Measurements from ENCODE around the gene CA10. TPM values are rescaled to one million over a fixed set of nuclear protein-coding genes. Genes with fewer than 3 reads are reported as not detected.

Gene CA10
- total RNA-seq, 4 donors from 2014 or later = not detected

DNA sequence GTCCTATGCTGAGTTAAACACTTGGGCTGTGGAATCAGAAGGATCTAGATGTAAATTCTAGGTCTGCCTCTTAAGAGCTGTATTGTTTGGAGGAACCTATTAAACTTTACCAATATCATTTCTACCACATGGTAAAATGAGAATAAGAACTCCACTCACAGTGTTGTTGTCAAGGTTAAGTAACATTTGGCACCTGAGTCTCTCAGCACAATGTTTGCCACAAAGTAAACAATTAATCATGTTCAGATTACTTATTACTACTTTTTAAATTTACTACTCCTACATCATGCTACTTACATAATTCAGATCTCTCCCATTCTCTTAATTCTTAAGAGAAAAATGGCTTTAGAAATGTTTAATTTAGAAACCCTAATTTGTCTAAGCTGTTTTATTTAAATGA lies 305.9 kb downstream of the CA10 start:
- Histone ChIP-seq H3K4me1 (no peaks in the 10 kb centered on the region), H3K36me3 (no peaks in the 10 kb centered on the region), H3K27ac (no peak overlapping the region), H3K9me3 (no peaks in the 10 kb centered on the region), H3K4me3 (no peak overlapping the region), H3K27me3 (peaks cover 27% of the 10 kb centered on the region)
- TF ChIP-seq EP300 (IDR thresholded peaks at IDR 0.05) (no peak), POLR2AphosphoS5 (IDR thresholded peaks at IDR 0.05) (no peak), POLR2A (IDR thresholded peaks at IDR 0.05) (no peak)
- TF ChIP-seq, protein P1, sequence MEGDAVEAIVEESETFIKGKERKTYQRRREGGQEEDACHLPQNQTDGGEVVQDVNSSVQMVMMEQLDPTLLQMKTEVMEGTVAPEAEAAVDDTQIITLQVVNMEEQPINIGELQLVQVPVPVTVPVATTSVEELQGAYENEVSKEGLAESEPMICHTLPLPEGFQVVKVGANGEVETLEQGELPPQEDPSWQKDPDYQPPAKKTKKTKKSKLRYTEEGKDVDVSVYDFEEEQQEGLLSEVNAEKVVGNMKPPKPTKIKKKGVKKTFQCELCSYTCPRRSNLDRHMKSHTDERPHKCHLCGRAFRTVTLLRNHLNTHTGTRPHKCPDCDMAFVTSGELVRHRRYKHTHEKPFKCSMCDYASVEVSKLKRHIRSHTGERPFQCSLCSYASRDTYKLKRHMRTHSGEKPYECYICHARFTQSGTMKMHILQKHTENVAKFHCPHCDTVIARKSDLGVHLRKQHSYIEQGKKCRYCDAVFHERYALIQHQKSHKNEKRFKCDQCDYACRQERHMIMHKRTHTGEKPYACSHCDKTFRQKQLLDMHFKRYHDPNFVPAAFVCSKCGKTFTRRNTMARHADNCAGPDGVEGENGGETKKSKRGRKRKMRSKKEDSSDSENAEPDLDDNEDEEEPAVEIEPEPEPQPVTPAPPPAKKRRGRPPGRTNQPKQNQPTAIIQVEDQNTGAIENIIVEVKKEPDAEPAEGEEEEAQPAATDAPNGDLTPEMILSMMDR (IDR thresholded peaks at IDR 0.05) = no peak
- ATAC-seq = no peak

DNA sequence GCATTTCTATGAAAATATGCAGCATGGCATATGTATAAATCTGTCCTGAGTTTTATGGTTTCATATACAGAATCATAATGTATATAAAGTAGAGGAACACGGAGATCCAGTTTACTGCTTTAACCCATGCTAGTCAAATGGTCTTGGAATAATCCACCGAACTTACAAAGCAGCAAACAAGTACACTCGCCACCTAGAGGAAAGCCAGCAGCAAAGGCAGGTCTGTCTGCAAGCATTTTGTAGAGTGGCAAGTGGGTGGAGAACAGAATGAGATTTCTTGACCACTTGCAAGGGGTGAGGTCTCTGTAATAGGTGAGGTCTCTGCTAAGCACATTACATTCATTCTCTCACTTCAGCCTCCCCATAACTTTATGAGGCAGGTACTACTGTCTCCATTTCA lies 308.3 kb downstream of the CA10 start:
- Histone ChIP-seq H3K9me3 (no peaks in the 10 kb centered on the region), H3K36me3 (no peaks in the 10 kb centered on the region), H3K4me3 (no peak overlapping the region), H3K27me3 (peaks cover 27% of the 10 kb centered on the region), H3K4me1 (no peaks in the 10 kb centered on the region), H3K27ac (no peak overlapping the region)
- ATAC-seq = no peak
- TF ChIP-seq POLR2A (IDR thresholded peaks at IDR 0.05) = no peak
- TF ChIP-seq POLR2AphosphoS5 (IDR thresholded peaks at IDR 0.05) = no peak
- no peak for TF ChIP-seq EP300 (IDR thresholded peaks at IDR 0.05)
- TF ChIP-seq, protein P1 (IDR thresholded peaks at IDR 0.05) = no peak
- WGBS, 2 donors (ENCODE audit: low coverage in 1 of 2) = 39 to 49% methylated on average over 3 of the region's 3 CpGs

DNA sequence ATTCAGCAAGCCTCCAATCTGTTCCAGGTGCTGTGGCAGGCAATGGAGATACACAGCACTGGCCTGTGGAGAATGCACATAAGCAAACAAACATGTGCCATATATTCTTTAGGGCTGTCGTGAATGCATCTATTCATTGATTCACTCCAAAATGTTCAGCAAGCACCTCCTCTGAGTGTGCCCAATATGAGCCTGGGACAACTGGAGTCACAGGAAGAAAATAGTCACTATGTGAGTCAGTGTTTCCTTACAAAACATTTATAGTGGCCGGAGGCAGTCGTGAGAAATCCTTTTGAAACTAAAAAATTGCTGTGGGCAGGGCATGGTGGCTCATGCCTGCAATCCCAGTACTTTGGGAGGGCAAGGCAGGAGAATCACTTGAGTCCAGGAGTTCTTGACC lies 310.1 kb downstream of the CA10 start:
- no peak for TF ChIP-seq EP300 (IDR thresholded peaks at IDR 0.05)
- TF ChIP-seq, protein P1 (IDR thresholded peaks at IDR 0.05) = no peak
- no peak for TF ChIP-seq POLR2AphosphoS5 (IDR thresholded peaks at IDR 0.05)
- no peak for TF ChIP-seq POLR2A (IDR thresholded peaks at IDR 0.05)
- H3K4me3 ChIP-seq = no peak overlapping the region
- H3K27ac ChIP-seq = no peak overlapping the region
- 58 to 63% methylated on average over 2 to 3 of the region's 3 CpGs for WGBS, 2 donors (ENCODE audit: low coverage in 1 of 2)
- H3K27me3 ChIP-seq = peaks cover 16% of the 10 kb centered on the region
- H3K9me3 ChIP-seq = no peaks in the 10 kb centered on the region
- H3K36me3 ChIP-seq = no peaks in the 10 kb centered on the region
- H3K4me1 ChIP-seq = no peaks in the 10 kb centered on the region
- no peak for ATAC-seq

DNA sequence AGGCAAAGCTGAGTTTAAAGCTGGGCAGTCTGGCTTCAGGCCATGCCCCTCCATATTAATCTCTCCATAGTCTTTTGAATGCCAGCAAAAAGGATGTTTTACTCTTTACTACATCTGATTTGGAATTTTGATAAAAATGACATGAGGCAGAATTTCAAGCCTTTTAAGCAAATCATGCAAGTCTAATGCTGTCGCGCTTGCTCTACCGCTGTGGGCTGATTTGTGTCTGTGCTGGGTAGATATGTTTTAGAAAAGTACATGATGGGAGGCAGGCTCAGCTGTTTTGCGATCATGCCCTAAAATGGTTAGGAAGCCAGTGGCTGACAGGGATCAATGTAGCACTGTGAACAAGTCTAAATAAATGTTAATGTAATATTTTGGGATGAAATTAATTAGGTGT lies 311.9 kb downstream of the CA10 start:
- Histone ChIP-seq H3K36me3 (no peaks in the 10 kb centered on the region), H3K4me3 (no peak overlapping the region), H3K27me3 (peaks cover 12% of the 10 kb centered on the region), H3K9me3 (no peaks in the 10 kb centered on the region), H3K27ac (no peak overlapping the region), H3K4me1 (no peaks in the 10 kb centered on the region)
- 29 to 87% methylated on average over 1 to 4 of the region's 4 CpGs for WGBS, 2 donors (ENCODE audit: low coverage in 1 of 2)
- no peak for TF ChIP-seq EP300 (IDR thresholded peaks at IDR 0.05)
- TF ChIP-seq, protein P1 (IDR thresholded peaks at IDR 0.05) = no peak
- no peak for TF ChIP-seq POLR2AphosphoS5 (IDR thresholded peaks at IDR 0.05)
- TF ChIP-seq POLR2A (IDR thresholded peaks at IDR 0.05) = no peak
- ATAC-seq = no peak

DNA sequence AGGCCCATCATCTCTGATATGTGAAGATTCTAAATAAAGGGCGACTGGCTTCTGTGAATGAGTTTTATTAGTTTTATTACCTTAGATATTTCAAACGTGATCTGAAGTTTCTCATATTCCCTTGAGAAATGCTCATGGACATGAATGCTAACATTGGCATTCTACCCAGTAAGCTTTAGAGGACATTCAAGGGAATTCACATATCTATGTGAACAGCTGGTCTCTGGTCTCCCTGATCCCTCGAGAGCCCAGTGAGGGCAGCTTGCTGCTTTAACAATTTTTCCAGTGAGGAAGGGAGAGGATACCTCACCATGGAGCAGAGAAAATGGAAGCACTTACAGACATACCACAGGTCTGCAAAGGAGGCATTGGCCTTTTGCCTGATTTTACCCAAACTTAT lies 312.7 kb downstream of the CA10 start:
- 36 to 53% methylated on average over 2 to 3 of the region's 3 CpGs for WGBS, 2 donors (ENCODE audit: low coverage in 1 of 2)
- no peak overlapping the region for H3K4me3 ChIP-seq
- ATAC-seq = no peak

More for the DNA sequence above, 312.7 kb downstream of the CA10 start:
- Histone ChIP-seq H3K27me3 (peaks cover 10% of the 10 kb centered on the region), H3K4me1 (no peaks in the 10 kb centered on the region), H3K36me3 (no peaks in the 10 kb centered on the region), H3K9me3 (no peaks in the 10 kb centered on the region), H3K27ac (no peak overlapping the region)
- TF ChIP-seq, protein P1 (IDR thresholded peaks at IDR 0.05) = no peak
- TF ChIP-seq POLR2AphosphoS5 (IDR thresholded peaks at IDR 0.05) (no peak), POLR2A (IDR thresholded peaks at IDR 0.05) (no peak)

All from gastroesophageal sphincter (tissue), 4 donors.